Heart left ventricle (tissue), 16 donors: Measurements from ENCODE around the gene UBE2H. TPM values are rescaled to one million over a fixed set of nuclear protein-coding genes. Genes with fewer than 3 reads are reported as not detected.

Experiments used
- ATAC-seq, 4 donors: fragments of 200-7000 bp; cut with Tn5 transposase; one replicate each; pipeline ENCODE4 v1.9.1; 2020 to 2022; ENCODE audit warnings: moderate library complexity in 4 of 4, mild to moderate bottlenecking in 3 of 4, moderate number of reproducible peaks in 1 of 4
- DNase-seq, 5 donors: peaks; one replicate each; pipeline ENCODE4 v3.0.0-alpha.2; 2020
- H3K27ac ChIP-seq, 12 donors: fragments of 200-600 bp; sonication (generic) in 4 of 12; one replicate each; pipeline versions ENCODE4 v1.5.0 to v1.8.0; 2016 to 2022; ENCODE audit warnings: mild to moderate bottlenecking in 2 of 12
- H3K27me3 ChIP-seq, 9 donors: fragments of 200-600 bp; sonication (generic) in 2 of 9; one replicate each; pipeline versions ENCODE4 v1.5.1 to v1.8.0; 2016 to 2022; ENCODE audit warnings: mild to moderate bottlenecking in 3 of 9
- H3K36me3 ChIP-seq, 9 donors: fragments of 200-600 bp; sonication (generic) in 2 of 9; one replicate each; pipeline versions ENCODE4 v1.5.0 to v1.8.0; 2018 to 2022; ENCODE audit warnings: mild to moderate bottlenecking in 2 of 9
- H3K4me1 ChIP-seq, 12 donors: fragments of 200-600 bp; sonication (generic) in 4 of 12; one replicate each; pipeline versions ENCODE4 v1.5.0 to v1.8.0; 2016 to 2022; ENCODE audit warnings: mild to moderate bottlenecking in 3 of 12
- H3K4me3 ChIP-seq, 12 donors: fragments of 200-600 bp; sonication (generic) in 4 of 12; one replicate each; pipeline versions ENCODE4 v1.5.0 to v1.8.0; 2017 to 2022; ENCODE audit warnings: mild to moderate bottlenecking in 9 of 12, moderate library complexity in 4 of 12
- H3K9me3 ChIP-seq, 12 donors: fragments of 200-600 bp; sonication (generic) in 4 of 12; one replicate each; pipeline versions ENCODE4 v1.5.0 to v1.8.0; 2016 to 2022; ENCODE audit warnings: mild to moderate bottlenecking in 1 of 12
- CTCF ChIP-seq, 12 donors: fragments of 200-600 bp; sonication (generic) in 4 of 12; IDR thresholded peaks; one replicate each; pipeline versions ENCODE4 v1.5.0 to v1.8.0; 2018 to 2022; ENCODE audit warnings: antibody characterized with exemption in 12 of 12, mild to moderate bottlenecking in 5 of 12
- POLR2A ChIP-seq, 2 donors: fragments of 450-650 bp; IDR thresholded peaks; one replicate each; pipeline ENCODE4 v1.6.1; 2017; ENCODE audit warnings: antibody characterized with exemption in 2 of 2, mild to moderate bottlenecking in 2 of 2, moderate library complexity in 2 of 2
- WGBS, 4 donors: extraction: QIAGEN DNeasy Blood & Tissue Kit in 2 of 4; methylation state at CpG; one replicate each; pipeline versions ENCODE4 v1.1.5 to v1.1.7; 2013 to 2018; 5-methylcytosine and 5-hydroxymethylcytosine counted together
- intact Hi-C, 10 donors: fragments of 100-400 bp; cut with DNase I; formaldehyde crosslinking; loops; one replicate each; pipeline versions ENCODE4 v1.11.1 to v1.14.2; 2022
- polyA plus RNA-seq, 2 donors: library from polyadenylated mRNA; stranded (reverse); fragments of 200-250 nt; gene quantifications; one replicate each; pipeline ENCODE4 v1.2.3, GENCODE V29; 2013
- total RNA-seq, 9 donors: library from RNA; depleted of rRNA in 2 of 9; stranded (reverse); fragments of >200 nt in 2 of 9; fragmentation: NEBNext Ultra II Directional in 3 of 9; extraction: Animal tissue kit (Norgen Biotek cat#: 25700) in 3 of 9; gene quantifications; one replicate each; pipeline versions ENCODE4 v1.1.0 to v1.2.4, GENCODE V29; 2016 to 2023
- donor health status: ischemic (EF 13 %, LVEDD 7.1; RV severe dilation, severe dysfunction).
- donor health status: healthy with polysubstance abuse.
- donor health status: DM: no; HTN: yes; CAD: no.
- donor health status: DM: no; HTN: no; CAD: no.
- donor health status: ischemic (EF 25% LVEDD 6.9; RV normal size, moderate dysfunction).
- donor health status: ischemic (EF 25% LVEDD 5.7; RV mildly dilated, moderate dysfunction).
- donor health status: healthy.
- donor health status: DM: yes; HTN: yes; CAD: no.
- donor health status: ischemic (EF 35%, LVEDD 5.7; RV mildly dilated, moderate dysfunction).
- donor health status: nonischemic (EF 11% LVEDD 7.7; RV severe dilation, severe dysfunction).
- donor health status: DM: yes; HTN: yes; CAD: no.
- donor health status: PGD.
- donor health status: ischemic (EF 29% LVEDD 5.4; RV normal size, mild dysfunction).
- donor health status: nonischemic (EF 23%, LVEDD 6.1; RV moderate dilation, normal function).

UBE2H gene
- total and polyA plus RNA-seq, 11 donors, result 46.5 to 219 (median 112) TPM

GRCh38 chr7:129793506-129794310, 159.1 kb downstream of the UBE2H start:
- no peak for TF ChIP-seq CTCF (IDR thresholded peaks at IDR 0.05)
- no peak for TF ChIP-seq POLR2A (IDR thresholded peaks at IDR 0.05)
- no peak for ATAC-seq
- peaks cover 0 to 13% (median 0%) of the 10 kb centered on the region in 9 donors for H3K27me3 ChIP-seq
- no peak overlapping the region for H3K4me3 ChIP-seq
- no peak for DNase-seq
- no peaks in the 10 kb centered on the region for H3K4me1 ChIP-seq
- 62 to 81% (median 73%) methylated on average over 9 of the region's 9 CpGs for WGBS, 4 donors
- no peaks in the 10 kb centered on the region for H3K9me3 ChIP-seq
- H3K27ac ChIP-seq, result no peak overlapping the region
- no peaks in the 10 kb centered on the region for H3K36me3 ChIP-seq
- intact Hi-C loops, result no loop called here

GRCh38 chr7:129792721-129793120, 160.0 kb downstream of the UBE2H start:
- Histone ChIP-seq H3K27ac (no peak overlapping the region), H3K27me3 (peaks cover 0 to 17% (median 4%) of the 10 kb centered on the region in 9 donors), H3K36me3 (no peaks in the 10 kb centered on the region), H3K4me3 (no peak overlapping the region), H3K4me1 (no peaks in the 10 kb centered on the region), H3K9me3 (no peaks in the 10 kb centered on the region)
- DNase-seq (no peak), ATAC-seq (no peak)
- WGBS, 4 donors, result 48 to 66% (median 60%) methylated on average over 9 of the region's 9 CpGs
- intact Hi-C loops, result no loop called here
- TF ChIP-seq CTCF (IDR thresholded peaks at IDR 0.05) (no peak), POLR2A (IDR thresholded peaks at IDR 0.05) (no peak)

- no peaks in the 10 kb centered on the region for H3K9me3 ChIP-seq
- ATAC-seq, result no peak
- no peak for DNase-seq
- peaks cover 7 to 42% (median 29%) of the 10 kb centered on the region in 9 donors for H3K27me3 ChIP-seq
- peaks cover 0 to 10% (median 8%) of the 10 kb centered on the region in 12 donors for H3K4me1 ChIP-seq
- intact Hi-C loops, result no loop called here
- WGBS, 4 donors, result 77 to 85% (median 82%) methylated on average over 6 of the region's 6 CpGs
- no peak for TF ChIP-seq POLR2A (IDR thresholded peaks at IDR 0.05)
- no peak for TF ChIP-seq CTCF (IDR thresholded peaks at IDR 0.05)
- no peak overlapping the region for H3K4me3 ChIP-seq
- H3K27ac ChIP-seq, result no peak overlapping the region
- H3K36me3 ChIP-seq, result no peaks in the 10 kb centered on the region
These were observed 162.6 kb downstream of the UBE2H start for GRCh38 chr7:129790136-129790535.

GRCh38 chr7:129789652-129790051, 163.1 kb downstream of the UBE2H start:
- TF ChIP-seq POLR2A (IDR thresholded peaks at IDR 0.05) (no peak), CTCF (IDR thresholded peaks at IDR 0.05) (no peak)
- intact Hi-C loops, result no loop called here

More at GRCh38 chr7:129789652-129790051, 163.1 kb downstream of the UBE2H start:
- ATAC-seq (no peak), DNase-seq (no peak)
- 51 to 84% (median 61%) methylated on average over 1 of the region's 1 CpG for WGBS, 4 donors
- peaks cover 0 to 15% (median 12%) of the 10 kb centered on the region in 12 donors for H3K4me1 ChIP-seq
- no peak overlapping the region for H3K4me3 ChIP-seq
- H3K27me3 ChIP-seq, result peaks cover 11 to 47% (median 34%) of the 10 kb centered on the region in 9 donors
- no peak overlapping the region for H3K27ac ChIP-seq
- no peaks in the 10 kb centered on the region for H3K36me3 ChIP-seq
- no peaks in the 10 kb centered on the region for H3K9me3 ChIP-seq
